H9 (cell line): ENCODE measurements around the gene CSRP3. TPM values are rescaled to one million over a fixed set of nuclear protein-coding genes. Genes with fewer than 3 reads are reported as not detected.

Experiments used
- DNase-seq: peaks from one replicate; pipeline ENCODE4 v3.0.0-alpha.2; 2017
- H2AFZ ChIP-seq: one replicate; pipeline ENCODE4 v1.6.1; 2013; ENCODE audit warnings: mild to moderate bottlenecking, low read length, control low read depth, moderate library complexity
- H2AK5ac ChIP-seq: 2 replicates; pipeline ENCODE4 v1.6.1; 2013; ENCODE audit warnings: low read length, control low read depth, mixed read lengths; ENCODE audit not compliant: insufficient read length
- H2BK120ac ChIP-seq: one replicate; pipeline ENCODE4 v1.6.1; 2013; ENCODE audit warnings: low read depth, mild to moderate bottlenecking, low read length, control low read depth, inconsistent platforms; ENCODE audit not compliant: poor library complexity, severe bottlenecking
- H2BK12ac ChIP-seq: 2 replicates; pipeline ENCODE4 v1.6.1; 2013; ENCODE audit warnings: low read length, control low read depth, mixed read lengths, low read depth; ENCODE audit not compliant: insufficient read length
- H2BK15ac ChIP-seq: 2 replicates; pipeline ENCODE4 v1.6.1; 2013; ENCODE audit warnings: low read depth, low read length, control low read depth
- H2BK20ac ChIP-seq: one replicate; pipeline ENCODE4 v1.6.1; 2013; ENCODE audit warnings: low read depth, mild to moderate bottlenecking, low read length, control low read depth, inconsistent platforms; ENCODE audit not compliant: poor library complexity, severe bottlenecking
- H2BK5ac ChIP-seq: 2 replicates; pipeline ENCODE4 v1.6.1; 2013; ENCODE audit warnings: low read length, control low read depth, mixed read lengths; ENCODE audit not compliant: insufficient read length
- H3K14ac ChIP-seq: 2 replicates; pipeline ENCODE4 v1.6.1; 2013; ENCODE audit warnings: low read length, control low read depth; ENCODE audit not compliant: insufficient read depth
- H3K18ac ChIP-seq: 2 replicates; pipeline ENCODE4 v1.6.1; 2013; ENCODE audit warnings: low read depth, mild to moderate bottlenecking, mixed read lengths, low read length, control low read depth; ENCODE audit not compliant: insufficient read length
- H3K23ac ChIP-seq: 2 replicates; pipeline ENCODE4 v1.6.1; 2013; ENCODE audit warnings: low read length, control low read depth, mixed read lengths, low read depth; ENCODE audit not compliant: insufficient read length
- H3K23me2 ChIP-seq: 2 replicates; pipeline ENCODE4 v1.6.1; 2013; ENCODE audit warnings: low read depth, mild to moderate bottlenecking, mixed read lengths, low read length, control low read depth; ENCODE audit not compliant: insufficient read length, poor library complexity, severe bottlenecking
- H3K27ac ChIP-seq: 2 replicates; pipeline ENCODE4 v1.5.1; 2013; ENCODE audit warnings: low read length, control low read depth, mixed read lengths, low read depth; ENCODE audit not compliant: insufficient read length
- H3K27me3 ChIP-seq: 2 replicates; pipeline ENCODE4 v1.6.1; 2013; ENCODE audit warnings: low read length, control low read depth, inconsistent platforms; ENCODE audit not compliant: insufficient read depth
- H3K4ac ChIP-seq: 2 replicates; pipeline ENCODE4 v1.6.1; 2013; ENCODE audit warnings: low read depth, mild to moderate bottlenecking, control low read depth, inconsistent platforms, low read length, moderate library complexity
- H3K4me1 ChIP-seq: 2 replicates; pipeline ENCODE4 v1.6.1; 2013; ENCODE audit warnings: low read length, control low read depth, inconsistent platforms; ENCODE audit not compliant: insufficient read depth
- H3K4me2 ChIP-seq: 2 replicates; pipeline ENCODE4 v1.6.1; 2013; ENCODE audit warnings: low read length, control low read depth, mixed read lengths; ENCODE audit not compliant: insufficient read length, insufficient read depth
- H3K56ac ChIP-seq: 2 replicates; pipeline ENCODE4 v1.6.1; 2013; ENCODE audit warnings: low read depth, mild to moderate bottlenecking, mixed read lengths, low read length, control low read depth; ENCODE audit not compliant: insufficient read length
- H3K79me1 ChIP-seq: 2 replicates; pipeline ENCODE4 v1.6.1; 2013; ENCODE audit warnings: low read depth, mild to moderate bottlenecking, moderate library complexity, low read length, control low read depth, inconsistent platforms; ENCODE audit not compliant: insufficient read depth, poor library complexity, severe bottlenecking
- H3K79me2 ChIP-seq: 2 replicates; pipeline ENCODE4 v1.6.1; 2013; ENCODE audit warnings: low read length, control low read depth, inconsistent platforms; ENCODE audit not compliant: insufficient read depth
- H3K9ac ChIP-seq: 2 replicates; pipeline ENCODE4 v1.6.1; 2013; ENCODE audit warnings: low read length, control low read depth, mixed read lengths; ENCODE audit not compliant: insufficient read length; ENCODE audit errors: extremely low read depth
- H3K9me3 ChIP-seq: one replicate; pipeline ENCODE4 v1.6.1; 2013; ENCODE audit warnings: low read depth, low read length, inconsistent platforms; ENCODE audit not compliant: control insufficient read depth
- H3T11ph ChIP-seq: one replicate; pipeline ENCODE4 v1.6.1; 2013; ENCODE audit warnings: mild to moderate bottlenecking, low read length, control low read depth, inconsistent platforms
- H4K20me1 ChIP-seq: one replicate; pipeline ENCODE4 v1.6.1; 2013; ENCODE audit not compliant: control insufficient read depth, insufficient read length, insufficient read depth
- H4K5ac ChIP-seq: 2 replicates; pipeline ENCODE4 v1.6.1; 2013; ENCODE audit warnings: low read depth, mild to moderate bottlenecking, mixed read lengths, low read length, control low read depth; ENCODE audit not compliant: insufficient read length
- H4K8ac ChIP-seq: replicated peaks from 2 replicates; pipeline ENCODE4 v1.6.1; 2013; ENCODE audit warnings: low read length, control low read depth, mixed read lengths, low read depth; ENCODE audit not compliant: insufficient read length
- H4K91ac ChIP-seq: 2 replicates; pipeline ENCODE4 v1.6.1; 2013; ENCODE audit warnings: low read depth, mild to moderate bottlenecking, moderate library complexity, mixed read lengths, low read length, control low read depth; ENCODE audit not compliant: insufficient read length
- H3K27ac Mint-ChIP-seq, 3 experiments: 2 replicates in 2 of 3; 3 replicates in 1 of 3; pipeline ENCODE4 v1.8.0; 2020 to 2021; ENCODE audit warnings: mixed read lengths in 3 of 3, mild to moderate bottlenecking in 1 of 3, moderate library complexity in 1 of 3
- H3K27me3 Mint-ChIP-seq: 2 replicates; pipeline ENCODE4 v1.8.0; 2021; ENCODE audit warnings: low read depth, mild to moderate bottlenecking, moderate library complexity, mixed read lengths
- H3K36me3 Mint-ChIP-seq, 3 experiments: 2 replicates in 2 of 3; 3 replicates in 1 of 3; pipeline ENCODE4 v1.8.0; 2020 to 2021; ENCODE audit warnings: low read depth in 3 of 3, mixed read lengths in 3 of 3; ENCODE audit not compliant: insufficient read depth in 1 of 3
- H3K4me1 Mint-ChIP-seq, 2 experiments: 2 replicates each; pipeline ENCODE4 v1.8.0; 2020; ENCODE audit warnings: mixed read lengths in 2 of 2
- H3K4me3 Mint-ChIP-seq, 2 experiments: 2 replicates in 1 of 2; 3 replicates in 1 of 2; pipeline ENCODE4 v1.8.0; 2020 to 2021; ENCODE audit warnings: mild to moderate bottlenecking in 2 of 2, mixed read lengths in 2 of 2, moderate library complexity in 1 of 2
- H3K9me3 Mint-ChIP-seq, 2 experiments: 2 replicates in 1 of 2; 3 replicates in 1 of 2; pipeline ENCODE4 v1.8.0; 2020; ENCODE audit warnings: mild to moderate bottlenecking in 2 of 2, mixed read lengths in 2 of 2, moderate library complexity in 1 of 2
- WGBS: extraction: QIAGEN DNeasy Blood & Tissue Kit; methylation state at CpG from one replicate; pipeline ENCODE4 v1.1.7; 2013; ENCODE audit warnings: missing lambda C conversion rate, low lambda C conversion rate, mixed read lengths; ENCODE audit not compliant: insufficient read length; ENCODE audit errors: extremely low coverage; 5-methylcytosine and 5-hydroxymethylcytosine counted together
- total RNA-seq: library from RNA; stranded (reverse); gene quantifications from 2 replicates; pipeline ENCODE4 v1.2.1, GENCODE V29; 2021
- TF ChIP-seq, protein P1 (sequence below): fragments of 200-600 bp; sonication (generic); conservative IDR thresholded peaks from 3 replicates; pipeline ENCODE4 v1.8.0; 2021; ENCODE audit warnings: antibody characterized with exemption, mild to moderate bottlenecking

Gene CSRP3
- total RNA-seq, 1 experiment from 2014 or later, result not detected

DNA sequence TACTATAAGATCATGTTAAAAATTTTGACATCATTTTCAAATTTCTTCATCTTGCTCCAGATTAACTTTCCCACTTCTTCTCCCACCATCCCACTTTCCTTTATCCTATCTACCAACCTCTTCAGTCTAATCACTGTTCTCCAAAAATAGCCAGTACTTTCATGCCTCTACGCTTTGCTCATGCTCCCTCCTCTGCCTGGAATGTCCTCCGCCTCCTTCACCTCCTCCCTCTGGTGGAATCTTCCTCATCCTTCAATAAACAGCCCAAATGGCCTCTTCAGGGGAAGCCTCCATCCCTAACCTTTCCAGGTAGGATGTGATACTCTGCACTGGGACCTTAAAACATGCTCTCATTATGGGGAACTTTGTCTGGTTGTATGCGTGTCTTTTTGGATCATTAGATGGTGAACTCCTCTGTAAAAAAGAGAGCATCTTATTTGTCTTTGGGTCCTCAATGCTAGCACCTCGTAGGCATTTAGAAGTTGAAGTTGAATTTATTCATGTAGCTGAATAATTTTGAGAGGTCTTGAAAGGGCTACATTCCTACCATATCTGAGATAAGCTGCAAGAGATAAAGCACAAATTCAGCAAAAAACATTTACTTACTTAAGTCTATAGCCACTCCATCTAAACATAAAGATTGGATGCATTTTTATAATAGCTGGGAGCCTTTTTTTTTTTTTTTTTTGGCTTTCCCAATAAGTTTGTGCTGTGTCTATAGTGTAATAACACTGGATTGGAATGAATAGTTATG lies 8.0 kb upstream of the CSRP3 start:
- Histone ChIP-seq H2BK20ac (no peak overlapping the region), H3K79me1 (no peaks in the 10 kb centered on the region), H3K4me2 (no peak overlapping the region), H3K4ac (no peak overlapping the region), H3K27me3 (no peaks in the 10 kb centered on the region), H2BK15ac (no peak overlapping the region), H4K5ac (no peak overlapping the region), H4K8ac (no peak overlapping the region), H2BK120ac (no peak overlapping the region), H3K9me3 (no peaks in the 10 kb centered on the region), H3K56ac (no peak overlapping the region), H3K79me2 (no peaks in the 10 kb centered on the region), H3T11ph (no peak overlapping the region), H3K23ac (no peak overlapping the region), H3K23me2 (no peaks in the 10 kb centered on the region), H2BK5ac (no peak overlapping the region), H3K4me1 (no peaks in the 10 kb centered on the region), H2BK12ac (no peak overlapping the region), H3K14ac (no peak overlapping the region), H2AFZ (no peak overlapping the region), H3K9ac (no peak overlapping the region), H4K91ac (no peak overlapping the region), H3K18ac (no peak overlapping the region), H2AK5ac (no peak overlapping the region), H4K20me1 (no peaks in the 10 kb centered on the region), H3K27ac (no peak overlapping the region)
- Mint-ChIP-seq H3K36me3 (no peaks in the 10 kb centered on the region), H3K4me1 (peaks cover 12 to 14% of the 10 kb centered on the region in 2 experiments), H3K9me3 (no peaks in the 10 kb centered on the region), H3K27ac (no peak overlapping the region; a peak in 1 of 7 replicates), H3K27me3 (peaks cover 4% of the 10 kb centered on the region), H3K4me3 (no peak overlapping the region)
- TF ChIP-seq, protein P1, sequence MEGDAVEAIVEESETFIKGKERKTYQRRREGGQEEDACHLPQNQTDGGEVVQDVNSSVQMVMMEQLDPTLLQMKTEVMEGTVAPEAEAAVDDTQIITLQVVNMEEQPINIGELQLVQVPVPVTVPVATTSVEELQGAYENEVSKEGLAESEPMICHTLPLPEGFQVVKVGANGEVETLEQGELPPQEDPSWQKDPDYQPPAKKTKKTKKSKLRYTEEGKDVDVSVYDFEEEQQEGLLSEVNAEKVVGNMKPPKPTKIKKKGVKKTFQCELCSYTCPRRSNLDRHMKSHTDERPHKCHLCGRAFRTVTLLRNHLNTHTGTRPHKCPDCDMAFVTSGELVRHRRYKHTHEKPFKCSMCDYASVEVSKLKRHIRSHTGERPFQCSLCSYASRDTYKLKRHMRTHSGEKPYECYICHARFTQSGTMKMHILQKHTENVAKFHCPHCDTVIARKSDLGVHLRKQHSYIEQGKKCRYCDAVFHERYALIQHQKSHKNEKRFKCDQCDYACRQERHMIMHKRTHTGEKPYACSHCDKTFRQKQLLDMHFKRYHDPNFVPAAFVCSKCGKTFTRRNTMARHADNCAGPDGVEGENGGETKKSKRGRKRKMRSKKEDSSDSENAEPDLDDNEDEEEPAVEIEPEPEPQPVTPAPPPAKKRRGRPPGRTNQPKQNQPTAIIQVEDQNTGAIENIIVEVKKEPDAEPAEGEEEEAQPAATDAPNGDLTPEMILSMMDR, result no peak
- no CpG with 5 or more reads among the region's 4 CpGs for WGBS
- DNase-seq, result no peak
